Activated CD4-positive, alpha-beta memory T cell treated with anti-CD3 and anti-CD28 coated beads, Interleukin-2, amount 10 ng/mL, durations not matched to agents 7 days and 5 days (primary cell): ENCODE data around the gene FAM237A. TPM values are rescaled to one million over a fixed set of nuclear protein-coding genes. Genes with fewer than 3 reads are reported as not detected.

Experiments
- total RNA-seq, 2 experiments: library from RNA; stranded (reverse); gene quantifications; one replicate each; pipeline ENCODE4 v1.2.3, GENCODE V29; 2021

Gene FAM237A
- total RNA-seq, 2 experiments from 2014 or later = not detected

Other genes starting within 250 kb of the FAM237A start
- under 1 TPM; 0.85 to 0.98 TPM for gene ADAM23, start 199.0 kb upstream of the FAM237A start, total RNA-seq
- gene DYTN, start 75.9 kb downstream of the FAM237A start, total RNA-seq = not detected
- under 1 TPM; 0.08 to 0.15 TPM for gene MDH1B, start 122.8 kb downstream of the FAM237A start, total RNA-seq
- 10 to 100 TPM; 15.4 to 15.7 TPM for gene FASTKD2, start 123.1 kb downstream of the FAM237A start, total RNA-seq